Neutrophil (primary cell): Measurements from ENCODE around the gene GRID2.

ENCODE experiments used
- H3K27ac ChIP-seq: fragments of 200-600 bp; sonication (generic); 2 replicates; pipeline ENCODE4 v1.5.1; 2016; ENCODE audit warnings: mild to moderate bottlenecking, moderate library complexity
- H3K27me3 ChIP-seq: fragments of 200-600 bp; sonication (generic); 2 replicates; pipeline ENCODE4 v1.6.0; 2016; ENCODE audit warnings: mild to moderate bottlenecking
- H3K36me3 ChIP-seq: fragments of 200-600 bp; sonication (generic); 2 replicates; pipeline ENCODE4 v1.5.1; 2017
- H3K4me1 ChIP-seq, 2 experiments: fragments of 200-600 bp in 1 of 2; sonication (generic) in 1 of 2; 1 replicate in 1 of 2; 2 replicates in 1 of 2; pipeline versions ENCODE4 v1.5.1 to v1.6.1; 2013 to 2016; ENCODE audit warnings: low read depth in 1 of 2, low read length in 1 of 2, mild to moderate bottlenecking in 1 of 2, moderate library complexity in 1 of 2; ENCODE audit not compliant: control insufficient read depth in 1 of 2, insufficient read depth in 1 of 2
- H3K4me3 ChIP-seq, 2 experiments: fragments of 200-600 bp in 1 of 2; sonication (generic) in 1 of 2; 1 replicate in 1 of 2; 2 replicates in 1 of 2; pipeline ENCODE4 v1.5.1; 2013 to 2016; ENCODE audit warnings: low read depth in 1 of 2, low read length in 1 of 2, mild to moderate bottlenecking in 1 of 2, moderate library complexity in 1 of 2
- H3K9me3 ChIP-seq: fragments of 200-600 bp; sonication (generic); 2 replicates; pipeline ENCODE4 v1.5.1; 2016
- TF ChIP-seq, protein P1 (sequence below): fragments of 200-600 bp; sonication (generic); IDR thresholded peaks from 2 replicates; pipeline ENCODE4 v1.5.1; 2016; ENCODE audit warnings: antibody characterized with exemption

The GRID2 gene

DNA sequence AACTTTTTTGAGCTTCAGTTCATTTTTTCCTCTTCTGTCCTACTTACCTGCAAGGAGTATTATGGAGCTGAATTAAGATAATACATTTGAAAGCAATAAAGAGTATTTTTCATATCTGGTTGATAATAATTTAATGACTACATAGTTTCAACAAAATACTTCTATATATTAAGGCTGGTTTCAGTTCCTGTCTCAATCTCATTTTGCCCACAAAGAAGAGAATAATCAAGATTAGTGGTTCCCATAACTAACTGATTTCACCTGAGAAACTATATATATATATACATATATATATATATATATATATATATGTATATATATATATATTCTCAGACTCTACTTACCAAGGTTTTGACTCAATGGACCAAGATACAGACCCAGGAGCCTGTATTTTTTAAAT is 1437.1 kb downstream of the GRID2 start:
- TF ChIP-seq, protein P1, sequence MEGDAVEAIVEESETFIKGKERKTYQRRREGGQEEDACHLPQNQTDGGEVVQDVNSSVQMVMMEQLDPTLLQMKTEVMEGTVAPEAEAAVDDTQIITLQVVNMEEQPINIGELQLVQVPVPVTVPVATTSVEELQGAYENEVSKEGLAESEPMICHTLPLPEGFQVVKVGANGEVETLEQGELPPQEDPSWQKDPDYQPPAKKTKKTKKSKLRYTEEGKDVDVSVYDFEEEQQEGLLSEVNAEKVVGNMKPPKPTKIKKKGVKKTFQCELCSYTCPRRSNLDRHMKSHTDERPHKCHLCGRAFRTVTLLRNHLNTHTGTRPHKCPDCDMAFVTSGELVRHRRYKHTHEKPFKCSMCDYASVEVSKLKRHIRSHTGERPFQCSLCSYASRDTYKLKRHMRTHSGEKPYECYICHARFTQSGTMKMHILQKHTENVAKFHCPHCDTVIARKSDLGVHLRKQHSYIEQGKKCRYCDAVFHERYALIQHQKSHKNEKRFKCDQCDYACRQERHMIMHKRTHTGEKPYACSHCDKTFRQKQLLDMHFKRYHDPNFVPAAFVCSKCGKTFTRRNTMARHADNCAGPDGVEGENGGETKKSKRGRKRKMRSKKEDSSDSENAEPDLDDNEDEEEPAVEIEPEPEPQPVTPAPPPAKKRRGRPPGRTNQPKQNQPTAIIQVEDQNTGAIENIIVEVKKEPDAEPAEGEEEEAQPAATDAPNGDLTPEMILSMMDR = no peak
- Histone ChIP-seq H3K27me3 (no peaks in the 10 kb centered on the region), H3K4me1 (no peaks in the 10 kb centered on the region), H3K4me3 (no peak overlapping the region), H3K9me3 (no peaks in the 10 kb centered on the region), H3K36me3 (no peaks in the 10 kb centered on the region), H3K27ac (no peak overlapping the region)

DNA sequence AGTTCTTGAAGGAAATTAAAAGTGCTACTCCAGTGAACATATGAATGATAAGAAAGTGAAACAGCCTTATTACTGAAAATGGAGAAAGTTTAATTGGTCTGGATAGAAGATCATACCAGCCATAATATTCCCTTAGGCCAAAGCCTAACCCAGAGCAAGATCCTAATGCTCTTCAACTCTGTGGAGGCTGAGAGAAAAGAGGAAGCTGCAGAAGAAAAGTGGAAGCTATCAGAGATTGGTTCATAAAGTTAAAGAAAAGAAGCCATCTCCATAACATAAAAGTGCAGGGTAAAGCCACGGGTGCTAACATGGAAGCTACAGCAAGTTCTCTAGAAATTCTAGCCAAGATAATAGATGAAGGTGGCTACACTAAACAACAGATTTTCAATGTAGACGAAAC is 1439.3 kb downstream of the GRID2 start:
- TF ChIP-seq, protein P1 = no peak
- no peak overlapping the region for H3K4me3 ChIP-seq

DNA sequence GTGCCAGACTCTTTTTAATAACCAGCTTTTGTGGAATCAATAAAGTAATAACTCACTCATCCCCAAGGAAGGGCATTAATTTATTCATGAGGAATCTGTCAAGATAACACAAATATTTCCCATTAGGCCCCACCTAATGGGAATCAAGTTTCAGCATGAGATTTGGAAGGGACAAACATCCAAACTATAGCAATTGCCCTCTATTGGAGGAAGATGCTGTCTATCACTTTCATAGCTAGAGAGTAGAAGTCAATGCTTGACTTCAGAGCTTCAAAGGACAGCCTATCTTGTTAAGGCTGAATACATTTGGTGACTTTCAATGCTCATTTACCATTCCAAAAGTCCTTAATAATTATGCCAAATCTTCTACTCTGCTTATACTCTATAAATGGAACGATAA is 1439.9 kb downstream of the GRID2 start:
- H3K36me3 ChIP-seq = no peaks in the 10 kb centered on the region
- no peak overlapping the region for H3K27ac ChIP-seq
- TF ChIP-seq, protein P1 = no peak
- no peak overlapping the region for H3K4me3 ChIP-seq
- no peaks in the 10 kb centered on the region for H3K4me1 ChIP-seq
- H3K27me3 ChIP-seq = no peaks in the 10 kb centered on the region
- H3K9me3 ChIP-seq = no peaks in the 10 kb centered on the region

More for the DNA sequence above, 1439.3 kb downstream of the GRID2 start:
- no peaks in the 10 kb centered on the region for H3K27me3 ChIP-seq
- no peaks in the 10 kb centered on the region for H3K36me3 ChIP-seq
- no peaks in the 10 kb centered on the region for H3K9me3 ChIP-seq
- no peak overlapping the region for H3K27ac ChIP-seq
- H3K4me1 ChIP-seq = no peaks in the 10 kb centered on the region

DNA sequence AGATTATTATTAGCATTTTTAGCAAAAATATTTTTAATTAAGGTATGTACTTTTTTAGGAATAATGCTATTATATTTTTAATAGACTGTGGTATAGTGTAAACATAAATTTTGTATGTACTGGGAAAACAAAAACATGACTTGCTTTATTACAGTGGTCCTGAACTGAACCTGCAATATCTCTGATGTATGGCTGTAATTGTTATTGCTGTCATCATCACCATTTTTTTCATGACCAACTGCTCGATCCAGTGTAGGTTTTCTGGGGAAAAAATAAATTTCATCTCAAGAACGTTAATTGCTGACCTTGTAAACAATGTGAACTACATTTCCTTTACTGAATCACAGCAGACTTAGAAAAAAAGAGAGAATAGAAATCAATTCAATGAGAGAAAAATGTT is 1441.2 kb downstream of the GRID2 start:
- Histone ChIP-seq H3K27ac (no peak overlapping the region), H3K9me3 (no peaks in the 10 kb centered on the region), H3K36me3 (no peaks in the 10 kb centered on the region), H3K27me3 (no peaks in the 10 kb centered on the region), H3K4me1 (no peaks in the 10 kb centered on the region), H3K4me3 (no peak overlapping the region)
- TF ChIP-seq, protein P1 = no peak

DNA sequence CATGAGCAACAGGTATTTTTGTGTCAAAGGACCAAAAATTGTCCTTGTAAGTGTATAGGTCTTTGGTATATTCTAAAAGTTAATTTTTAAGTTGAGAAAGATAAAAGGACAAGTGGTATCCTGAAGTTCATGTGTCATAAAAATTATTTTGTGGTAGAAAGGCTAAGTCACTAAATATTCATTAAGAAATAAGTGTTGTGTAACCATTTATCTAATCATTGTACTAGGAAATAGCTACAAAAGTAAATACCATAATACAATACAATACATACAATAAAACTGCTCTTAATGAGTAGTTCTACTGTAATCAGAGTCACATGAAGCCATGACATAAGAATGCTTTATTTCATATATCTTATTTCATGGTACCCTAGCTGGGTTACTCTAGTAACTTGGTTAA is 1442.3 kb downstream of the GRID2 start:
- no peaks in the 10 kb centered on the region for H3K9me3 ChIP-seq
- TF ChIP-seq, protein P1 = no peak
- H3K4me3 ChIP-seq = no peak overlapping the region
- H3K36me3 ChIP-seq = no peaks in the 10 kb centered on the region
- no peaks in the 10 kb centered on the region for H3K4me1 ChIP-seq
- no peaks in the 10 kb centered on the region for H3K27me3 ChIP-seq
- H3K27ac ChIP-seq = no peak overlapping the region

DNA sequence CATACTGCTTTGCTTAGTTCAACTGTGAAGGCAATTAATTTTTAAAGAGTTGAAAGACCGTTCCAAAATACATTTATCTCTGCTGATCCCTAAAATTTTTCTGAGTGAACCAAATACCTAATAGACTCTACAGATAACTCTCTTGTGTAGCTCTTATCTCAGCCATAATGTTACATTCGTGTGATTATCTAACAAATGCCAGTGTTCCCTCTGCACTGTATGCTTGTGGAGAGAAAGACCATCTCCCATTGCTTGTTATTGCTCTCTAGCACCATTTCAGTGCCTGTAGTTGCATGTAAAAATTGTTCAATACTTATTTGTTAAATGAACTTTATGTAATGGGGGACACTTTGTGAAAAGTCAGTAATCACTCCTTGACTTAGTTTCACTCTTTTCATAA is 1443.5 kb downstream of the GRID2 start:
- no peaks in the 10 kb centered on the region for H3K27me3 ChIP-seq
- no peaks in the 10 kb centered on the region for H3K4me1 ChIP-seq
- no peak overlapping the region for H3K27ac ChIP-seq
- no peak overlapping the region for H3K4me3 ChIP-seq
- TF ChIP-seq, protein P1 = no peak
- no peaks in the 10 kb centered on the region for H3K36me3 ChIP-seq
- no peaks in the 10 kb centered on the region for H3K9me3 ChIP-seq
